Skeletal muscle cell (primary cell): ENCODE data around the gene LIN7B.
"Not testable (repeated sequence)": the region's sequence is repeated elsewhere in the genome, so short reads cannot be mapped to it uniquely, and the experiment has no call there.

Source experiments
- DNase-seq: peaks from one replicate; pipeline ENCODE4 v3.0.0-alpha.2; 2010; ENCODE audit warnings: low read depth
- H3K4me3 ChIP-seq: 2 replicates; pipeline ENCODE4 v1.5.1; 2011; ENCODE audit warnings: low read depth, mild to moderate bottlenecking, control low read depth, low read length, moderate library complexity

LIN7B gene

DNA sequence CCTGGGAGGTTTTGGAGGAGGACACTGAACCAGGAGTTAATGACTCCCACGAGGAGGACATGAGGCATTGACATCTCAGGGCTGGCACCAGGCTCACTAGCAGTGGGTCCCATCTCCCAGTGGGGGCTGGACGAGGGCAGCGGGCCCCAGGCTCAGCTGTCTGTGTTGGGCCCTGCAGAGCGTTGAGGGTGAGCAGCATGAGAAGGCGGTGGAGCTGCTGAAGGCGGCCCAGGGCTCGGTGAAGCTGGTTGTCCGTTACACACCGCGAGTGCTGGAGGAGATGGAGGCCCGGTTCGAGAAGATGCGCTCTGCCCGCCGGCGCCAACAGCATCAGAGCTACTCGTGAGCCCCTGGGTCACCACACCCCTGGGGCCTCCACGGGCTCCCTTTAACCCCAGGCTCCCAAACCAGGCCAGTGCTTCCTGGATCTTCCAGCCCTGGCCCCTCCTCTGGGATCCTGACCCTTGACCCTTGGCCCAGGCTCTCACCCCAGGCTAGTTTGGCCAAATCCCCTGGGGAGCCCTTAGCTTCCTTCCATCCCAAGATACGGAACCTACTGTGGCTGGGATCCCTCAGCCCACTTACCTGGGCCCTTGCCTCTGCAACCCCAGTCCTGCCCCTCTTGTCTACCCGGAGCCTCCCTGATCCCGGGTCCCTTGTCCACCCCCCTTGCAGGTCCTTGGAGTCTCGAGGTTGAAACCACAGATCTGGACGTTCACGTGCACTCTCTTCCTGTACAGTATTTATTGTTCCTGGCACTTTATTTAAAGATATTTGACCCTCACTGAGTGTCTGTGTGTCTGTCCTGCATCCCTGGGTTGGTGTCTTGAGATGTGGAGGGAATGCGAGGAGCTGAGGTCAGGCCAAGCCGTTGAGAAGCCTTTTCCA, 3.8 kb downstream of the LIN7B start:
- DNase-seq, result no peak
- H3K4me3 ChIP-seq, result peak overlapping the region; percentile 70

DNA sequence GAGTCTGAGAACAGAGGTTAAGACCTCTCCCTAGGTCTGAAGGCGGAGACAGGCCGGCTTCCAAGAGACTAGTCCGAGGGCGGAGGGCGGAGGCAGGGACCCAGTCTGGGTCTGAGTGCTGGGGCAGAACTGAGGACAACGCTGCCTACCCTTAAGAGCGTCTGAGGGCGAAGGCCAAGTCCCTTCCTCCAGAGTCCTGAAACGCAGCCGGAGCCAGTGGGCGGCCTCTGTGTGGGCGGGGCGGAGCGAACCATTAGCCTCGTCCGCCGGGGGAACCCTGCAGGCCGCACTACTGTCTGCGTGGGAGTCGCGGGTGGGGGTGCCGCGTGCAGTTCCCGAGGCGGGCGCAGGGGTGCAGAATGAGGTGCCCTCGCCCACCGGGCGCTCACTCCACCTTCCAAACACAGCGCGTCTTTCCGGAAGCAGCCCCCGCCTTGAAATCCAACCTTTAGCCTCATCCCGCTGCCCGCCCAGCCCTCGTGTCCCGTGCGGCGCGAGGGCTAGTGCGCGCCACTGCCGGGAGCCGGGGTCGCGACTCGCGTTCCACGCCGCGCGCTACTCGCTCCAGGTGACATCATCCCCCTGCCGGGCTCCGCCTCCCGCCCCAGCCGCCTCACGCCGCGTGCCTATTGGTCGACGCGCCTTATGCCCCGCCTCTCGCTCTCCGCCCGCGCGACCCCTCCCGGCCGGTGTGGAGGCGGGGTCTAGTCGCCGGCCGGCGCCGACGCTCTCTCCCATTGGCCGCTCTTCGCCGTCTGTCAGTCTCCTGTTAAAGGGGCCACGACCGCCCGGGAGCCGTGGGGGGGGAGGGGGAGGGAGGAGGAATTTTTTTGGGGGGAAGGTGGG, 4.6 kb downstream of the LIN7B start, which contains the start of gene C19orf73:
TSS of gene C19orf73 (minus strand) at position 579 of the 846 bp plus-strand sequence. CDS start at position 458, 121 bp downstream.
- DNase-seq, result peak; percentile 76
- H3K4me3 ChIP-seq, result peak within 1 kb of the TSS; percentile 70

DNA sequence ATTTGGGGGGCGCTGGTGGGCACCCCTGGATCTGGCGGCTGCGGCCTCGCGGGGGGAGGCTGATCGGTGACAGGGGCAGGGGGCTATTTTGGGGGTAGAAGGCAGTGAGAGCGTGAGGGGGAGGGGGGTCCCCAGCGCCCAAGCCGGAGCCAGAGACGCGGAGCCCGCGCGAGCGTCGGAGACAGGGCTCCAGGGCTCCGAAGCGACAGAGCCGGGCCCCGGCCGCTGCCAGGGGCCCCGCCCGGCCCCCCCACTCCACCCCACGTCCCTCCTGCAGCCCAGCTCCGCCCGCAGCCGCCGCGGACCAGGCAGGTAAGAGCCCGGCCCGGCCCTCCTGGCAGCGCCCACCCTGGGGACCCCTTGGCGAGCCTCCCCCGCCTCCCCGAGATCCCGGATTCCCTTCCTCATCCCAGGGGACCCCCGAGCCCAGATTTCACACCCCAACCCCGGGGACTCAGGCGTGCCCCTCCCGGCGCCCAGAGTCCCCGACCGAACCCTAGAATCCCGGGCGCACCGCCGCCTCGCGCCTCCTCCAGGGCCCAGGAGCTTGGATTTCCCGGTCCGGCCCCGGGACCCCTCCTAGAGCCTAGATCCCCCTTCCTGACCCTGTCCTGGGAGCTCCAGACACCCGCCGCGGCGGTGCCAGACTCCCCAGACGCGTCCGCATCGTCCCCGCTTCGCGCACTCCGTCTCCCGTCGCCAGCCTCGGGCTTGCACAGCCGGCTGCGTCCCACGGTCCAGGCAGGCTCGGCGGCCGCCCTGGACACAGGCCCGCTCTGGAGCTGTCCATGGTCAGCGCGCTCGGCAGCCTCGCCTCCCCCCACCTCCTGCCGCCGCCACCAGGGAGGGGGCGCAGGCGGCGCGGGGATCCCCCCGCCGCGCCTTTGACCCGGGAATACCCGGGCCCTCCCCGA, 5.5 kb downstream of the LIN7B start, which contains the start of gene PPFIA3:
TSS of gene PPFIA3 (plus strand) at position 134 of the 914 bp plus-strand sequence. CDS start 8,330 bp downstream, outside the sequence.
- DNase-seq, result no peak
- H3K4me3 ChIP-seq, result peak within 1 kb of the TSS; percentile 70

DNA sequence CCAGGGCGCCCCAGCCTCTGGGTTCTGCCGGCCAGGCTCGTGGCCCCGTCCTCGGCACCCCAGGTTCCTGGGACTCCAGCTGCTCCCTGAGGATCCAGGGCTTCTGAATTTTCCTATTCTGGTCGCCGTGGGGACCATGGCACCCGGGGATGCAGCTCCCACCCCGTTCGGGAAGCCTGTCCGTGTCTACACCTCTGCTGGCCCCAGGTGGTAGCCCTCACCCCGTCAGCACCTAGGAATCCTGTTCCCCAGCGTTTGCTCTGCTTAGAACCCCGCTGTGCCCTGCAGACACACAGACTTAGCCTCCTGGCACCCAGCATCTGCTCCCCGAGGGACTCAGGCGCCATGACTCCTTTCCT, 6.1 kb downstream of the LIN7B start:
- no peak for DNase-seq
- no peak overlapping the region for H3K4me3 ChIP-seq

DNA sequence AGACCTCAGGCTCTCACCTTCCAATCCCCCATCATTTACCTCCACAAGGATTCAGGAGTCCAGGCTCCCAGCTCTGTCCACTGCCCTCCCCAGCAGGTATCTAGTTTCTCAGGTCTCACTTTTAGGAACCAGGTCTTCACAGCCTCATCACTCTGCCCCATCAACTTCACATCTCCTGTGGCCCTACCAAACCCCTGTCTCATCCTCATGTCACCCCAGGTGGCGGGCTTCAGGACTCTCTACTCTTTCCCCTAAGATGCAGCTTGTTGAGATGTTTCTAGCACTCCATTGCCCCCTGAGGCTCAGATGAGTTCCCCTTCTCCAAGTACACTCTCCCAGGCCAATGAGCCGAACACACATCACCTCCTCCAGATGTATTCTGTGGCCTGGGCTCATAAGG, 6.7 kb downstream of the LIN7B start:
- DNase-seq, result no peak
- no peak overlapping the region for H3K4me3 ChIP-seq

DNA sequence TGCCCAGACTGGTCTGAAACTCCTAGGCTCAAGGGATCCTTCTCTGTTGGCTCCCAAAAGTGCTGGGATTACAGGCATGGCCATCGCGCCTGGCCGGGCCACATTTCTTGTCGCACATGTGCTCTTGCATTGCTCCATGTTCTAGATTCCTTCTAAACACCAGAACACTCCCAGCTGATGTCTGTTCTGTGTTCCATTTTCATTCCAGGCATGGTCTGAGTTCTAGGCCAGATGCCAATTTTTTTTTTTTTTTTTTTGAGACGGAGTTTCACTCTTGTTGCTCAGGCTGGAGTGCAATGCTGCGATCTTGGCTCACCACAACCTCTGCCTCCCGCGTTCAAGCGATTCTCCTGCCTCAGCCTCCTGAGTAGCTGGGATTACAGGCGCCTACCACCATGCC, 7.7 kb downstream of the LIN7B start:
- DNase-seq, H3K4me3 ChIP-seq: not testable (repeated sequence)

DNA sequence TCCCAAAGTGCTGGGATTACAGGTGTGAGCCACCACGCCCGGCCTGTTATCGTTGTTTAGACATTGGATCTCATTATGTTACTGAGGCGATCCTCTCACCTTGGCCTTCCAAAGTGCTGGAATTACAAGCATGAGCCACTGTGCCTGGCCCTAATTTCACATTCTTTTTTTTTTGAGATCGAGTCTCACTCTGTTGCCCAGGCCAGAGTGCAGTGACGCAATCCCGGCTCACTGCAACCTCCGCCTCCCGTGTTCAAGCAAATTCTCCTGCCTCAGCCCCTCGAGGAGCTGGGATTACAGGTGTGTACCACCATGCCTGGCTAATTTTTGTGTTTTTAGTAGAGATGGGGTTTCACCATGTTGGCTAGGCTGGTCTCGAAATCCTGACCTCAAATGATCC, 9.1 kb downstream of the LIN7B start:
- not testable (repeated sequence) for DNase-seq, H3K4me3 ChIP-seq

DNA sequence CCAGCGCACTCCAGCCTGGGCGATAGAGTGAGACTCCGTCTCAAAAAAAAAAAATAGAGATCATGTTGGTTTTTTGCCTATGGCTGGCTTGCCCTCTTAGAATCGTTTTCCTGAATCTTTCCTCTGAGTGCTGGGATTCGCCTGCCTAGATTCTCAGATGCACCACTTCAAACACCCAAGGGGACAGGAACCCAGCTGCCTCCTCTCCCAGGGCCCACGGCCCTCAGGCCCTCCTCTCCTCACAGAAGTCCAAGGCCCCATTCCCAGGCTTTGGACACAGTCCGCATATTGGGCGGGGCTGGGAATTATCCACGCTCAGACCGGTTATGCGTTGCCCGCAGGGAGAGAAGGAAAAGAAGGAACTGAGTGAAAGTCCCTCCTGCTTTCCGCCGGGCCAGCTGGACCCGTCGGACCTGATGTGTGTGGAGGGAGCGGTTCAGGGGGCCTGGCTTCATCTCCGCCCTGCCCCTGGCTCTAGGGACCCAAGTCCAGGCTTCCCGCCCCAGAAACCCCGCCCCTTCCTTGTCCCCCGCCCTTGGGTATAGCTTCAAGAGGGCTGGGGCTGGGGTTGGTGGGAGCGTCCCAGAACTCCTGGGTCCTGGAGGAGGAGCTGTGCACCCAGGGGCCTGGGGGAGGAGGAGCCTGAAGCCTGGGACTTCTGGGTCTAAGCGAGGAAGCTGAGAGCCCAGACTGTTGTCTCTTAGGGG, 11.0 kb downstream of the LIN7B start:
- DNase-seq, result no peak
- H3K4me3 ChIP-seq, result no peak overlapping the region

DNA sequence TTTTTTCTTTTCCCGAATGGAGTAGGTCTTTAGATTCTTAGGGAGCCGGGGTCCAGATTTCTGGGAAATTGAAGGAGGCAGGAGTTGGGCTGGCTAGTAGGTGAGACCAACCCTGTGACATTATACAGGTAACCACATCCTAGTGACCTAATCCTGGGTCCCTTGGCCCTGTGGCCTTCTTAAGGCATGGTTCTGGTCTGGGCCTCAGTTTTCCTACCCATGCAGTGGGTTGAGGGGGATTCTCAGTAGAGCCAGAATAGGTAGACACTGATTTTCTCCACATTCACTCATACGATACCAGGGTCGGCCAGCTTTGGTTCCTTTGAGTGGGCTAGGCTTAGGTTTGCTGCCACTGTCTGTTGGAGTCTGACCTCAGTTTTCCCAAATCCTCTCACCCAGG, 12.4 kb downstream of the LIN7B start:
- no peak overlapping the region for H3K4me3 ChIP-seq
- DNase-seq, result no peak

DNA sequence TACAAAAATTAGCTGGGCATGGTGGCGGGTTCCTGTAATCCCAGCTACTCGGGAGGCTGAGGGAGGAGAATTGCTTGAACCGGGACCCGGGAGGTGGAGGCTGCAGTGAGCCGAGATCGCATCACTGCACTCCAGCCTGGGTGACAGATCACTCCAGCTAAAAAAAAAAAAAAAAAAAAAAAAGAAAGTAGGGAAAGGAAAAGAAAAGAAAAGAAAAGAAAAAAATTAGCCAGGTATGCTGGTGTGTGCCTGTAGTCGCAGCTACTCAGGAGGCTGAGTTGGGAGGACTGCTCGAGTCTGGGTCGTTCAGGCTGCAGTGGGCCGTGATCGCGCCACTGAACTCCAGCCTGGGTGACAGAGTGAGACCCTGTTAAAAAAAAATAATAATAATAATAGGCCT, 13.1 kb downstream of the LIN7B start:
- not testable (repeated sequence) for H3K4me3 ChIP-seq, DNase-seq

DNA sequence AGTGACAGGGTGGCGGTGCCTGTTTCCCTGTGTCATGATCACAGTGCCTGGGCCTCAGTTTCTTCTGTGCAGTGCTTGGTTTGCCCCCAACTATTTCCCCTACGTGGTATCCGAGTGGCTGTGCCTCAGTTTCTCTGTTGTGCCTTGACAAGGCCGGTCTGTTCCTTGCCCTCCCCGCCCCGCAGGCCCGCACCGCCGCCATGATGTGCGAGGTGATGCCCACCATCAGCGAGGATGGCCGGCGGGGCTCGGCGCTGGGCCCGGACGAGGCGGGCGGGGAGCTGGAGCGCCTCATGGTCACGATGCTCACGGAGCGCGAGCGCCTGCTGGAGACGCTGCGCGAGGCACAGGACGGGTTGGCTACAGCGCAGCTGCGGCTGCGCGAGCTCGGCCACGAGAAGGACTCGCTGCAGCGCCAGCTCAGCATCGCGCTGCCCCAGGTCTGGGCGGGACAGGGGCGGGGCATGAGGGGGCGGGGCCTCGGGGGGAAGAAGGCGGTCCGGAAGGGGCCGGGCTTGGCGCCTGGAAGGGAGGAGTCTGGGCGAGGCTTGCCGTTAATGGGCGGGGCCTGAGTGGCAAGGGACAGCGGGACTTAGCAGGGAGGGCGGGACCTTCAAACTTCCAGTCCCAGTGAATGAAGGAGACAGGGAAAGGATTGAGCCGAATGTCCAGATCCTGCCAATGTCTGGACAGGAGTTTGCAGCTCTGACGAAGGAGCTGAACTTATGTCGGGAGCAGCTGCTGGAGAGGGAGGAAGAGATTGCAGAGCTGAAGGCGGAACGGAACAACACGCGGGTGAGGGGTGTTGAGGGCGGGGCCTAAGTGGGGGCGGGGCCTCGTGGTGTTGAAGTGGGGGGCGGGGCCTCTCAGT, 13.7 kb downstream of the LIN7B start:
- peak overlapping the region; percentile 37 for H3K4me3 ChIP-seq
- peak; percentile 87 for DNase-seq

DNA sequence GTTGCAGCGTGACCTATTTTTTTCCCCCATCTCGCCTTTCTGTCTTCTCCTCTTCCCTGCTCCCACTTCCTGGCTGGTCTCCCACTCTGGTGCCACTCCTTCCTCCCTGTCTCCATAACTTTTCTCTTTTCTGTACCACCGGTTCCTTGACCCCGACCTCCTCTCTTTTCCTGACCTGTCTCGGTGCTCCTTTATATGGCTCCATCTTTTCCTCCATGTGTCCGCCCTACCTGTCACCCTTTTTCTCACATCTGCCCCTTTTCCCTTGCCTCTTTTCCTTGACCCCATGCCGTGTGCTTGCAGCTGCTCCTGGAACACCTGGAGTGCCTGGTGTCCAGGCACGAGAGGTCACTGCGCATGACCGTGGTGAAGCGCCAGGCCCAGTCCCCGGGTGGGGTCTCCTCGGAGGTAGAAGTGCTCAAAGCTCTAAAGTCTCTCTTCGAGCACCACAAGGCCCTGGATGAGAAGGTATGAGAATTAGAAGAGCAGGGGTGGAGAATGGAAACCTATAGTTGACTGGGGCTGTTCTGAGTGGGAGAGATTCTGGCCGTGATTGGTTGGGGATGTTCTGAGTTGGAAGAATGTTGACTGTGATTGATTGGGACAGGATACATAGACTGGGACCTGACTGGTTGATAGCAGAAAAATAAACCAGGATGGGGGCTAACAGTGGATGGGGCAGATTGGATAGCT, 14.5 kb downstream of the LIN7B start:
- H3K4me3 ChIP-seq, result peak overlapping the region; percentile 37

DNA sequence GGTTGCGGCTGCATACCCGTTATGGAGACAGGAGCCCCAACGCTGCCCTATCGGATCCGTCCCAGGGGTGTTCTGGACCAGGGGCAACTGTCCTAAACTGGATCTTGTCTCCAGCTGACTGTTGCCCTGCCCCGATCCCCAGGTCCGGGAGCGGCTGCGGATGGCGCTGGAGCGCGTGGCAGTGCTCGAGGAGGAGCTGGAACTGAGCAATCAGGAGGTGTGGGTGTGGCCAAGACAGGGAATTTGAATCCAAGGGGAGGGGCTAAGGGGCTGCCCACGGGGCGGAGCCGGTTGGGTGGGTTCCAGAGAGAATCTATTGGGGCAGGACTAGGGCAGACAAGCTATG, 15.0 kb downstream of the LIN7B start:
- H3K4me3 ChIP-seq, result peak overlapping the region; percentile 37
- no peak for DNase-seq

More for the DNA sequence above, 14.5 kb downstream of the LIN7B start:
- no peak for DNase-seq

DNA sequence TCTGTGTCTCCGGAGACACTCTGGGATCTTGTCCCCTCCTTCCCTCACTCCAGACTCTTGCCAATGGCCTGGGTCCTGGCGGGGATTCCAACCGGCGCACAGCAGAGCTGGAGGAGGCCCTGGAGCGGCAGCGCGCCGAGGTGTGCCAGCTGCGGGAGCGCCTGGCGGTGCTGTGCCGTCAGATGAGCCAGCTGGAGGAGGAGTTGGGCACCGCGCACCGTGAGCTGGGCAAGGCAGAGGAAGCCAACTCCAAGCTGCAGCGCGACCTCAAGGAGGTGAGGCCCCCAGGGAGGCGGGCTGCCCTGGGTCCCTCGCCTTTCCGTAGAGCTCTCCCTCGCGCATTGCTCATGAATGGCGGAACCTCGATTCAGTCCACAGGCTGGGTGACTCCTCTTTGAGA, 16.2 kb downstream of the LIN7B start:
- H3K4me3 ChIP-seq, result no peak overlapping the region
- no peak for DNase-seq

DNA sequence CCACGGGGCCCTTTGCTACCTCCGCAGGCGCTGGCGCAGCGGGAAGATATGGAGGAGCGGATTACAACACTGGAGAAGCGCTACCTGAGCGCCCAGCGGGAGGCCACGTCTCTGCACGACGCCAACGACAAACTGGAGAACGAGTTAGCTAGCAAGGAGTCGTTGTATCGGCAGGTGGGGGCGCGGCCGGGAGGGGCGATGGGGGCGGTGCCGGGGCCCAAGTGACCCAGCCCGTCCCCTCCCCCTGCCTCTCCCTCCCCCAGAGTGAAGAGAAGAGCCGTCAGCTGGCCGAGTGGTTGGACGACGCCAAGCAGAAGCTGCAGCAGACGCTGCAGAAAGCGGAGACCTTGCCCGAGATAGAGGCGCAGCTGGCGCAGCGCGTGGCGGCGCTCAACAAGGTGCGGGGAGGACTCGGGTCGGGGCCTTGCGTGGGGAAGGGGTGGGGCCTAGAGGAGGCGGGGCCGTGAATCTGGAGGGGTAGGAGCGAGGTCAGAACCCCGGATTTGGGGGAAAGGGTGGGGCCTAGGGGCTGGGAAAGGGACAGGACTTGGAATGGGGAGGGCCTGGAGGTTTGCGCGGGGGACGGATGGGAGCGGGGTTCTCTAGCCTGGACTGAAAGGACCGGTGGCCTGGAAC, 18.9 kb downstream of the LIN7B start:
- H3K4me3 ChIP-seq, result peak overlapping the region; percentile 27
- no peak for DNase-seq

DNA sequence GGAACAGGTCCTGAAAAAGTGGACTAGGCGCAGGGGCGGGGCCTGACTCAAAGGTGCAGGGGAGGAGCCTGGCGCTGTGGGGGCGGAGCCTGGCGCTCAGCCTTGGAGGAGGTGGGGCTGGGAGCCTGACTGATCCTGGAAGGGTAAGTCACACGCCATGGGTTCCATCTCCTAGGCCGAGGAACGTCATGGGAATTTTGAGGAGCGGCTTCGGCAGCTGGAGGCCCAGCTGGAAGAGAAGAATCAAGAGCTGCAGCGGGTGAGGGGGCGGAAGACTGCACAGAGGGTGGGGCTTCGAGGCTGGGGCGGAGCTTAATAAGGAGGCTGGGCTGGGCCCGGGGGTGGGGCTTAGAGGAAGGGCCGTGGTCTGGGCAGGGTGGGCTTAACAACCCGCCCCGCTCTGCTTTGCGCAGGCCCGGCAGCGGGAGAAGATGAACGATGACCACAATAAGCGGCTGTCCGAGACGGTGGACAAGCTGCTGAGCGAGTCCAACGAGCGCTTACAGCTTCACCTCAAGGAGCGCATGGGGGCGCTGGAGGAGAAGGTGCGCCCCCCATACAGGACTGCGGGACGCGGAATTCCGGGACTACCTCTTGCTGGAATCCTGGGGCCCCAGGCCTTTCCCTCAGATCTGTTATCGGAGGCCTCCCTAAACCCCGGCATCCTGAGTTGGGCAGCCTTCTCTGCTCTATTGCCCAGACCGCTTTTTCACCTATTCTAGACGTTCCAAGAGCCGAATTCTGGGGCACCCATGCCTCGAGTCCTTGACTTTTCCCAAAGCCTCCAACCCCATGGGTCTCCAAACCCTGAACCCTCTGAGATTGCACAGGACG, 19.7 kb downstream of the LIN7B start:
- peak overlapping the region; percentile 27 for H3K4me3 ChIP-seq
- DNase-seq, result no peak
